GM12878 (cell line): Measurements from ENCODE around the gene CD2AP. TPM values are rescaled to one million over a fixed set of nuclear protein-coding genes. Genes with fewer than 3 reads are reported as not detected.

ENCODE experiments used
- ATAC-seq: fragments of 200-7000 bp; cut with Tn5 transposase; 3 replicates; pipeline ENCODE4 v1.9.1; 2020; ENCODE audit warnings: mild to moderate bottlenecking, moderate library complexity
- BruUV-seq: library from RNA; stranded (reverse); fragments of 400-500 nt; replicated peaks from 2 replicates; lab custom pipeline; 2021; lab: Mats Ljungman, UMichigan
- CTCF ChIA-PET: fragments of 300-600 bp; sonication (Branson Sonifier 250); formaldehyde crosslinking; extraction: SDS; loops from one replicate; lab custom pipeline; 2021; ENCODE audit warnings: inconsistent platforms; lab: Yijun Ruan, JAX
- POLR2A ChIA-PET: fragments of 350-600 bp; formaldehyde crosslinking; extraction: SDS; loops from one replicate; lab custom pipeline; 2021; ENCODE audit warnings: inconsistent platforms; lab: Charles Lee
- RAD21 ChIA-PET: fragments of 300-600 bp; sonication (Branson Sonifier 250); formaldehyde crosslinking; loops from one replicate; lab custom pipeline; 2023; ENCODE audit warnings: antibody characterized with exemption; ENCODE audit not compliant: unreplicated experiment; lab: Charles Lee
- SMC1A ChIA-PET: fragments of 300-600 bp; sonication (Branson Sonifier 250); formaldehyde crosslinking; loops from one replicate; lab custom pipeline; 2023; ENCODE audit not compliant: unreplicated experiment, uncharacterized antibody; lab: Charles Lee
- DNase-seq: peaks from one replicate; pipeline ENCODE4 v3.0.0-alpha.2; 2011; ENCODE audit warnings: low read depth, low spot score
- FAIRE-seq: peaks from 3 replicates; lab custom pipeline; 2011; peaks lifted over from hg19 to GRCh38; lab: Jason Lieb, UNC
- H2AFZ ChIP-seq: 2 replicates; pipeline ENCODE4 v1.6.0; 2011; ENCODE audit warnings: low read depth, low read length, control low read depth; ENCODE audit not compliant: control insufficient read depth
- H3K27ac ChIP-seq: 2 replicates; pipeline ENCODE4 v1.5.1; 2011; ENCODE audit warnings: control low read depth; ENCODE audit not compliant: control insufficient read depth, insufficient read depth
- H3K27me3 ChIP-seq, 2 experiments: replicated peaks in 1 of 2; 2 replicates each; pipeline versions ENCODE4 v1.6.0 to v1.6.1; 2011; ENCODE audit warnings: low read length in 1 of 2; ENCODE audit not compliant: control insufficient read depth in 2 of 2, insufficient read depth in 2 of 2
- H3K36me3 ChIP-seq, 2 experiments: 2 replicates each; pipeline ENCODE4 v1.5.1; 2011; ENCODE audit warnings: low read length in 1 of 2; ENCODE audit not compliant: control insufficient read depth in 2 of 2, insufficient read depth in 2 of 2
- H3K4me1 ChIP-seq: 2 replicates; pipeline ENCODE4 v1.6.1; 2011; ENCODE audit warnings: mild to moderate bottlenecking, low read length, moderate library complexity, mixed read lengths; ENCODE audit not compliant: control insufficient read depth, insufficient read depth
- H3K4me2 ChIP-seq: 2 replicates; pipeline ENCODE4 v1.6.0; 2011; ENCODE audit warnings: control low read depth; ENCODE audit not compliant: control insufficient read depth, insufficient read depth
- H3K4me3 ChIP-seq: fragments of 200-600 bp; sonication (generic); 2 replicates; pipeline ENCODE4 v1.5.1; 2016
- H3K79me2 ChIP-seq: 2 replicates; pipeline ENCODE4 v1.6.0; 2011; ENCODE audit warnings: low read length; ENCODE audit not compliant: control insufficient read depth, insufficient read depth
- H3K9ac ChIP-seq: 2 replicates; pipeline ENCODE4 v1.8.0; 2011; ENCODE audit warnings: low read length, control low read depth, mixed read lengths; ENCODE audit not compliant: control insufficient read depth, insufficient read depth
- H3K9me3 ChIP-seq: replicated peaks from 3 replicates; pipeline ENCODE4 v1.5.1; 2011; ENCODE audit warnings: mild to moderate bottlenecking, low read length; ENCODE audit not compliant: control insufficient read depth, insufficient read depth
- H4K20me1 ChIP-seq: 2 replicates; pipeline ENCODE4 v1.6.0; 2011; ENCODE audit not compliant: control insufficient read depth, insufficient read depth
- BACH1 ChIP-seq: fragments of 450-650 bp; IDR thresholded peaks from 2 replicates; pipeline ENCODE4 v1.6.1; 2017; ENCODE audit warnings: mild to moderate bottlenecking, borderline replicate concordance
- CBX3 ChIP-seq: fragments of 200-600 bp; sonication (generic); IDR thresholded peaks from 2 replicates; pipeline ENCODE4 v1.6.1; 2016; ENCODE audit warnings: low read depth, borderline replicate concordance
- CEBPZ ChIP-seq: fragments of 150-350 bp; IDR thresholded peaks from 2 replicates; pipeline ENCODE4 v1.6.1; 2016; ENCODE audit warnings: low read depth, low read length
- CHD1 ChIP-seq: IDR thresholded peaks from 2 replicates; pipeline ENCODE4 v1.6.1; 2012; ENCODE audit warnings: low read depth, low read length, improper control_type of control experiment
- E4F1 ChIP-seq: fragments of 450-650 bp; IDR thresholded peaks from 2 replicates; pipeline ENCODE4 v1.6.1; 2018; ENCODE audit warnings: borderline replicate concordance, mild to moderate bottlenecking; ENCODE audit not compliant: partially characterized antibody
- SUZ12 ChIP-seq: fragments of 200-600 bp; sonication (generic); IDR thresholded peaks from one replicate; pipeline ENCODE4 v1.6.1; 2018; ENCODE audit warnings: antibody characterized with exemption, mild to moderate bottlenecking; ENCODE audit not compliant: unreplicated experiment
- WGBS: methylation state at CpG from one replicate; pipeline ENCODE4 v1.1.6; 2016; ENCODE audit warnings: low lambda C conversion rate; ENCODE audit not compliant: insufficient replicate concordance, insufficient coverage; ENCODE audit errors: missing lambda C conversion rate; 5-methylcytosine and 5-hydroxymethylcytosine counted together
- in situ Hi-C: fragments of 300-500 bp; cut with MboI; formaldehyde crosslinking; loops from 9 replicates; pipeline ENCODE4 v1.14.3; 2018; ENCODE audit warnings: mixed read lengths
- intact Hi-C: fragments of 100-400 bp; cut with micrococcal nuclease; formaldehyde crosslinking; loops from one replicate; pipeline ENCODE4 v1.14.2; 2022; ENCODE audit not compliant: unreplicated experiment
- polyA plus RNA-seq, 11 experiments: library from polyadenylated mRNA; depleted of rRNA in 4 of 11; unstranded in 6 of 11; stranded (reverse) in 5 of 11; fragments of >200 nt; fragmentation: Nextera tagmentation in 4 of 11; fragmentation: Illumina TruSeq in 1 of 11; extraction: Ambion mirVana in 4 of 11; extraction: Trizol in 1 of 11; gene quantifications; 1 replicate in 1 of 11; 2 replicates in 10 of 11; pipeline versions ENCODE4 v1.2.1 to v1.2.3, GENCODE V29; 2011 to 2016; ENCODE audit warnings: inconsistent platforms in 2 of 11, missing spikeins in 2 of 11, low read depth in 1 of 11
- total RNA-seq, 4 experiments: library from RNA; depleted of rRNA in 3 of 4; stranded (reverse); fragments of >200 nt in 3 of 4; fragmentation: Illumina TruSeq in 1 of 4; extraction: Trizol in 1 of 4; gene quantifications; 2 replicates each; pipeline versions ENCODE4 v1.2.1 to v1.2.3, GENCODE V29; 2013 to 2021

CD2AP gene
- total and polyA plus RNA-seq, 10 of the 15 experiments (the other 5 are each of a cell fraction or from before 2014, with no cell fraction given): 5.4 to 46.6 (median 20.9) TPM

GRCh38 chr6:47452899-47453298 lies 24.7 kb upstream of the CD2AP start:
- no peak overlapping the region for H3K9ac ChIP-seq
- ATAC-seq: no peak
- FAIRE-seq: no peak
- ChIA-PET CTCF (no interaction called here), RAD21 (no interaction called here), POLR2A (no interaction called here), SMC1A (interaction anchor here (1.1 to 1.6 kb wide), 5 partner anchors 8 to 31 kb away, joined by 3 to 7 read pairs (median 4); no protein-coding TSS in a partner anchor)
- H4K20me1 ChIP-seq: no peaks in the 10 kb centered on the region
- no peak for TF ChIP-seq CHD1
- no peak for TF ChIP-seq SUZ12
- TF ChIP-seq E4F1: no peak
- TF ChIP-seq BACH1: no peak
- TF ChIP-seq CBX3: no peak
- TF ChIP-seq CEBPZ: no peak
- intact Hi-C loops: no loop called here
- no peak overlapping the region for H3K4me3 ChIP-seq
- no TSS peak for BruUV-seq
- no peaks in the 10 kb centered on the region for H3K36me3 ChIP-seq
- H3K79me2 ChIP-seq: no peaks in the 10 kb centered on the region
- 74% methylated on average over 2 of the region's 2 CpGs for WGBS
- no peaks in the 10 kb centered on the region for H3K27me3 ChIP-seq
- no peak overlapping the region for H2AFZ ChIP-seq
- H3K9me3 ChIP-seq: no peaks in the 10 kb centered on the region
- H3K4me2 ChIP-seq: no peak overlapping the region
- in situ Hi-C loops: no loop called here
- H3K27ac ChIP-seq: no peak overlapping the region
- DNase-seq: no peak
- peaks cover 20% of the 10 kb centered on the region for H3K4me1 ChIP-seq
